C4-2B (cell line): ENCODE data around the gene FNDC3B.

Experiments used
- H3K27ac ChIP-seq: fragments of 450-650 bp; 2 replicates; pipeline ENCODE4 v1.5.1; 2017
- CTCF ChIP-seq: fragments of 450-650 bp; conservative IDR thresholded peaks from 2 replicates; pipeline ENCODE4 v1.5.1; 2017; ENCODE audit warnings: mild to moderate bottlenecking
- ZFX ChIP-seq: fragments of 450-650 bp; IDR thresholded peaks from 2 replicates; pipeline ENCODE4 v1.6.1; 2017

Gene FNDC3B

GRCh38 chr3:172125963-172126457 is 86.6 kb downstream of the FNDC3B start:
- no peak for TF ChIP-seq ZFX
- no peak for TF ChIP-seq CTCF
- H3K27ac ChIP-seq: no peak overlapping the region; the same call in 1 of the 2 replicates

- no peak overlapping the region for H3K27ac ChIP-seq
- no peak for TF ChIP-seq ZFX
- no peak for TF ChIP-seq CTCF
Observed at GRCh38 chr3:172126741-172127140, 87.4 kb downstream of the FNDC3B start.

GRCh38 chr3:172127141-172127540 is 87.8 kb downstream of the FNDC3B start:
- no peak for TF ChIP-seq ZFX
- TF ChIP-seq CTCF: no peak

GRCh38 chr3:172127929-172128580 is 88.7 kb downstream of the FNDC3B start:
- H3K27ac ChIP-seq: no peak overlapping the region
- TF ChIP-seq ZFX (no peak), CTCF (no peak)

More at GRCh38 chr3:172127141-172127540, 87.8 kb downstream of the FNDC3B start:
- no peak overlapping the region for H3K27ac ChIP-seq

- TF ChIP-seq ZFX (no peak), CTCF (no peak)
- no peak overlapping the region for H3K27ac ChIP-seq
Observed at GRCh38 chr3:172128858-172129257, 89.5 kb downstream of the FNDC3B start.

GRCh38 chr3:172129498-172129849 is 90.1 kb downstream of the FNDC3B start:
- H3K27ac ChIP-seq: no peak overlapping the region
- TF ChIP-seq ZFX (no peak), CTCF (no peak)

GRCh38 chr3:172129850-172130716 is 90.7 kb downstream of the FNDC3B start:
- H3K27ac ChIP-seq: no peak overlapping the region
- no peak for TF ChIP-seq CTCF
- no peak for TF ChIP-seq ZFX
